Activated CD8-positive, alpha-beta memory T cell treated with anti-CD3 and anti-CD28 coated beads, Interleukin-2, amount 10 ng/mL, durations not matched to agents 7 days and 5 days (primary cell): Measurements from ENCODE around the gene EBF3. TPM values are rescaled to one million over a fixed set of nuclear protein-coding genes. Genes with fewer than 3 reads are reported as not detected.

ENCODE experiments used
- ATAC-seq: fragments of 150-1000 bp; cut with Tn5 transposase; one replicate; pipeline ENCODE4 v1.10.0; 2021; ENCODE audit warnings: moderate library complexity
- CTCF ChIA-PET: fragments of 350-600 bp; sonication (Branson Sonifier 250); formaldehyde crosslinking; loops from one replicate; lab custom pipeline; 2021; ENCODE audit warnings: antibody characterized with exemption; lab: Charles Lee
- DNase-seq: peaks from one replicate; pipeline ENCODE4 v3.0.0-alpha.2; 2020
- H3K27ac Mint-ChIP-seq: one replicate; pipeline ENCODE4 v1.8.0; 2021; ENCODE audit warnings: mild to moderate bottlenecking, mixed read lengths
- H3K27me3 Mint-ChIP-seq: one replicate; pipeline ENCODE4 v1.8.0; 2021; ENCODE audit warnings: mixed read lengths
- H3K36me3 Mint-ChIP-seq: one replicate; pipeline ENCODE4 v1.8.0; 2021; ENCODE audit warnings: mild to moderate bottlenecking, mixed read lengths
- H3K4me1 Mint-ChIP-seq: one replicate; pipeline ENCODE4 v1.8.0; 2021; ENCODE audit warnings: mixed read lengths
- H3K4me3 Mint-ChIP-seq: one replicate; pipeline ENCODE4 v1.8.0; 2021; ENCODE audit warnings: mild to moderate bottlenecking, moderate library complexity, mixed read lengths
- H3K9me3 Mint-ChIP-seq: one replicate; pipeline ENCODE4 v1.8.0; 2022; ENCODE audit warnings: low read depth, mixed read lengths
- total RNA-seq, 2 experiments: library from RNA; stranded (reverse); gene quantifications; one replicate each; pipeline ENCODE4 v1.2.3, GENCODE V29; 2021

Gene EBF3
- total RNA-seq, 2 experiments from 2014 or later: not detected

DNA sequence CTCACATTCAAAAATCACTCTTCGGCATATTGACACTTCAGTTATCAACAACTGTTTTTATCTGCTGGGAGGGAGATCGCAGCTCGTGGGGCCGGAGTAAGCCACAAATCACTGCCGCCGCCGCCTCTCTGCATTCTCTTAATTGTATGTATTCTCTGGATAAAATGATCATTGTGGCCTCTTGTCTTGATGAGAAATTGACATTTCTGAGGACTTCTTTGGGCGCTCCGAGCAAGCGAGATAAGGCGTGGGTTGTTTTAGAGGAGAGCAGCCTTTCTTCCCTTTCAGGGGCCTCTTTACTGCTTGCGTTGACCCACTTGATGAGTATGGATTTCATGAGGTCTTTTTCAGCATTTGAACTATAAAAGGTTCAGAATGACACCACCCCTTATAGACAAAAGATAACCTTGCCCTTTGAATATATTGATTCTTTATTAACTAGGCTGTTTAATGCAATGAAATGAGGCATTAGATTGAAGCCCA is 130.6 kb downstream of the EBF3 start:
- no peak for DNase-seq
- no peaks in the 10 kb centered on the region for H3K27me3 Mint-ChIP-seq
- no peaks in the 10 kb centered on the region for H3K4me1 Mint-ChIP-seq
- H3K36me3 Mint-ChIP-seq: no peaks in the 10 kb centered on the region
- no peak overlapping the region for H3K27ac Mint-ChIP-seq
- ATAC-seq: no peak
- no peak overlapping the region for H3K4me3 Mint-ChIP-seq
- no peaks in the 10 kb centered on the region for H3K9me3 Mint-ChIP-seq
- CTCF ChIA-PET: no interaction called here

DNA sequence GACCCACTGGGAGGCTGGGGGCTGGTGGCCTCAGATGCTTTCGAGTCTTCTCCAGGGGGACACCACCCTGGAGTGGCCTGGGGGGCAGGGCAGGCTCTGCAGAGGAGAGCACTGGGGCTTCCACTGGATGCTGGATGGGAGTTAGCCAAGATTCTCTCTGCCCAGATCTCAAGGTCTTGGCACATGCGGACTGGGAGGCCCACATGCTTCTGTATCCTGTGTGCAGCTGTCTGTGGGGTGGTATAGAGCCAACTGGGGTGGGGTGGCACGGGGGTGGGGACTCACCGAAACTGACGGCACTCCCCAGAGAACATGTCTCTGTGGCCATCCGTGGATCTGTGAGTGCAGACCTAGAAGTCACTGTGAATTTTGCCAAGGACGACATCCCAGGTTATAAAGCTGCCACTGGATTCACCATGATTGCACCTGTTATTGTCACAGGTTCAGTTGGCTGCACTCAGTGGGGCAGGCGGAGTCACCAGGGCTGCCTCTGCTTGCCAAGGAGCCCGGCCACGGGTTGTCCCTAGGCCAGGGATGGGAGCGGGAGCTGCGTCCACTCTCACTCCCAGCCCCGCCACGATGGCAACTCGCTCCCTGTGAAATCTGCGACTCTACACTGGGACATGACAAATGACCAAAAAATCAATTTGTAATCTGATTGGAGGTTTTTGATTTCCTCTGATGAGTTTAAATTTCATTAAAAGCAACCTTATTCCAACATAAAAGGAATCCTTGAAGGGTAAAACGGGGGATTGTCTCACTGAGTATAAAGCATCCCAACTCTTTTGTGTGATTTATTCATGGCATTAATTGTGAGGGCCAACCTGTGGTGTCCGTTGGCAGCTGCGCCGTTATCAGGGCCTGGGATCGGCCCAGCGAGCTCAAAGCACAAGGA is 131.3 kb downstream of the EBF3 start:
- H3K27me3 Mint-ChIP-seq: no peaks in the 10 kb centered on the region
- ATAC-seq (no peak), DNase-seq (no peak)
- no peaks in the 10 kb centered on the region for H3K4me1 Mint-ChIP-seq
- CTCF ChIA-PET: no interaction called here
- no peaks in the 10 kb centered on the region for H3K9me3 Mint-ChIP-seq
- no peak overlapping the region for H3K4me3 Mint-ChIP-seq
- no peaks in the 10 kb centered on the region for H3K36me3 Mint-ChIP-seq
- no peak overlapping the region for H3K27ac Mint-ChIP-seq

DNA sequence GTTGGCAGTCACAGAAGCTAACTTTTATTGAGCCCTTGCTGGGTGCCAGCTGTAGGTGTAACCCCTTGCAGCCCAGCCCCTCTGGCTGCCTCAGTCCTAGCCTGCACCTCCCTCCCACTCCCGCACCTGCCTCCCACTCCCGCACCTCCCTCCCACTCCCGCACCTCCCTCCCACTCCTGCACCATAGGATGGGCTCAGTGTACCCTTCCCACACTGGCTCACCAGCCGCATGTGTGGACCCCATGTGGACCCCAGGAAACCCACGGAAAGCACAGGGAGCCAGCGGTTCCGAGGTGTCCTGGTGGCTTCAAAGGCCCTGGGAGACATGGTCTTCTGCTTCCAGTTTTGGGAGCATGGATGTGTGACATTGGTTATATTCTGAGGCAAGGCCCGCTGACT is 132.9 kb downstream of the EBF3 start:
- CTCF ChIA-PET: no interaction called here
- no peak for DNase-seq
- ATAC-seq: no peak
- H3K27me3 Mint-ChIP-seq: no peaks in the 10 kb centered on the region
- H3K4me1 Mint-ChIP-seq: no peaks in the 10 kb centered on the region
- H3K36me3 Mint-ChIP-seq: no peaks in the 10 kb centered on the region
- H3K4me3 Mint-ChIP-seq: no peak overlapping the region
- H3K27ac Mint-ChIP-seq: no peak overlapping the region
- H3K9me3 Mint-ChIP-seq: no peaks in the 10 kb centered on the region

DNA sequence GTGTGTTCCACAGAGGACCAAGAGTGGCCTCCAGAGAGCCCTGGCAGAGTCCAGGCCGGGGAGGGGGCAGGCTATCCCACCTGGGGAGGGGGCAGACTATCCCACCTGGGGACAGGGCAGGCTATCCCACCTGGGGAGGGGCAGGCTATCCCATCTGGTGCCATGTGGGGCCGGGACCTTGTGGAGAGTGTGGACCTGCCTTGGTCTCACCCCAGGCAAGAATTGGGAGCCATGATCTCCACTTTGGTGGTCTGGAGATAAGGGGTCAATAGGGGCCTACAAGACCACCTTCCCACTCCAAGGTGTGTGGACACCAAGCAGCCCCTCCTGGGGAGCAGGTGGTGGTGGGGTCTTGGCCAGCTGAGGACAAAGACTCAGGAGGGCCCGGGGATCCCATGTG is 138.2 kb downstream of the EBF3 start:
- H3K4me1 Mint-ChIP-seq: no peaks in the 10 kb centered on the region
- no peaks in the 10 kb centered on the region for H3K27me3 Mint-ChIP-seq
- no peaks in the 10 kb centered on the region for H3K36me3 Mint-ChIP-seq
- DNase-seq (no peak), ATAC-seq (no peak)
- no peak overlapping the region for H3K27ac Mint-ChIP-seq
- H3K4me3 Mint-ChIP-seq: no peak overlapping the region
- CTCF ChIA-PET: no interaction called here
- no peaks in the 10 kb centered on the region for H3K9me3 Mint-ChIP-seq

DNA sequence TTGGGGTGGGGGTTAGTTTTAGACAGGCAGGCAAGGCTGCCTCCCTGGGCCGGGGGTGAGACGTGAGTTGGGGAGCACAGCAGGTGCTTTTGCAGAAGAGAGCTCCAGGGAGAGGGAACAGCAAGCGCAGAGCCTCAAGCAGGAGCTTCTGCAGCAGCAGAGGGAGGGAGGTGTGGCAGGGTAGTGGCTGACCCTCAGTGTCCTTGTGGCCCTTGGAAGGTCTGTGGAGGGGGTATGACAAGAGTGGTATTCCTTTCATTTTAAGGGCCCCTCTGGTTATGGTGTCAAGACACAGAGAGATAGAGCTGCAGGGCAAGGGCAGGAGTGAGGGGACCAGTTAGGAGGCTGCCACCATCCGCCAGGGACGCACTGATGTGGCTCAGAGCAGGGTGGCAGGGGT is 138.9 kb downstream of the EBF3 start:
- Mint-ChIP-seq H3K4me3 (no peak overlapping the region), H3K36me3 (no peaks in the 10 kb centered on the region), H3K27ac (no peak overlapping the region), H3K27me3 (no peaks in the 10 kb centered on the region), H3K4me1 (no peaks in the 10 kb centered on the region), H3K9me3 (no peaks in the 10 kb centered on the region)
- ATAC-seq (no peak), DNase-seq (no peak)
- CTCF ChIA-PET: no interaction called here

DNA sequence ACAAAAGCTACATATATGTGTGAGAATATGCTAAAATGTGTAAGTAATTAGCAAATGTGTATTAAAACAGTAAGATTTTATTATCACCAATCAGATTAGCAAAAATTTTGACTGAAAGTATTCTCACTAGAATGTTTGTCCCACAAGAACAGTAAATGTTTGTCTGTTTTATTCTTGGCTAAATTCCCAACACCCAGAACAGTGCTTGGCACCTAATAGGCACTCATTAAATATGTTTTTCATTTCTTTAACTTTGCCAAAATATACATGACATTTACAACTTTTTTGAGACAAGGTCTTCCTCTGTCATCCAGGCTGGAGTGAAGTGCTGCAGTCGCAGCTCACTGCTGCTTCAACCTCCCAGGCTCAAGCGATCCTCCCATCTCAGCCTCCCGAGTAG is 143.6 kb downstream of the EBF3 start:
- DNase-seq: no peak
- ATAC-seq: no peak
- H3K9me3 Mint-ChIP-seq: no peaks in the 10 kb centered on the region
- CTCF ChIA-PET: no interaction called here
- H3K4me3 Mint-ChIP-seq: no peak overlapping the region
- no peaks in the 10 kb centered on the region for H3K4me1 Mint-ChIP-seq
- no peaks in the 10 kb centered on the region for H3K27me3 Mint-ChIP-seq
- no peaks in the 10 kb centered on the region for H3K36me3 Mint-ChIP-seq
- no peak overlapping the region for H3K27ac Mint-ChIP-seq

DNA sequence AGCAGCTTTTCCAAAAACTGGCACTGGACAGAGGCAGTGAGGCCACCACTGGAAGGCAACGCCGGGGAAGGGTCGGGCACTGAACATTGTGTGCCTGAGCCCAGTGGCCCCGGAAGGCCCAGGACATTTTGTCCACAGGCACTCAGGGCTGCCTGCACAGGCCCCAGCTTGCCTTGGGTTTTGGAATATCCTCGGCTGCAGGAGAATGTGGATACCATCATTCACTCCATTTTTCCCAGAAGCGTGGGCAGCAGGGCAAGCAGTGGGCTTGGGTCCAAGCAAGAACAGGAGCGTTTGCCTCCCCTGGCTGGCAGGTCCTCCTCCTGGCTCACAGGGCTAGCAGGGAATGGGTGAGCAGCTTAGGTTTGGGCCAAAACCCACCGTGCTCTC is 147.4 kb downstream of the EBF3 start:
- no peak for ATAC-seq
- H3K4me1 Mint-ChIP-seq: no peaks in the 10 kb centered on the region
- H3K9me3 Mint-ChIP-seq: no peaks in the 10 kb centered on the region
- H3K27ac Mint-ChIP-seq: no peak overlapping the region
- H3K4me3 Mint-ChIP-seq: no peak overlapping the region
- no peaks in the 10 kb centered on the region for H3K27me3 Mint-ChIP-seq
- no peaks in the 10 kb centered on the region for H3K36me3 Mint-ChIP-seq
- no peak for DNase-seq
- CTCF ChIA-PET: no interaction called here

DNA sequence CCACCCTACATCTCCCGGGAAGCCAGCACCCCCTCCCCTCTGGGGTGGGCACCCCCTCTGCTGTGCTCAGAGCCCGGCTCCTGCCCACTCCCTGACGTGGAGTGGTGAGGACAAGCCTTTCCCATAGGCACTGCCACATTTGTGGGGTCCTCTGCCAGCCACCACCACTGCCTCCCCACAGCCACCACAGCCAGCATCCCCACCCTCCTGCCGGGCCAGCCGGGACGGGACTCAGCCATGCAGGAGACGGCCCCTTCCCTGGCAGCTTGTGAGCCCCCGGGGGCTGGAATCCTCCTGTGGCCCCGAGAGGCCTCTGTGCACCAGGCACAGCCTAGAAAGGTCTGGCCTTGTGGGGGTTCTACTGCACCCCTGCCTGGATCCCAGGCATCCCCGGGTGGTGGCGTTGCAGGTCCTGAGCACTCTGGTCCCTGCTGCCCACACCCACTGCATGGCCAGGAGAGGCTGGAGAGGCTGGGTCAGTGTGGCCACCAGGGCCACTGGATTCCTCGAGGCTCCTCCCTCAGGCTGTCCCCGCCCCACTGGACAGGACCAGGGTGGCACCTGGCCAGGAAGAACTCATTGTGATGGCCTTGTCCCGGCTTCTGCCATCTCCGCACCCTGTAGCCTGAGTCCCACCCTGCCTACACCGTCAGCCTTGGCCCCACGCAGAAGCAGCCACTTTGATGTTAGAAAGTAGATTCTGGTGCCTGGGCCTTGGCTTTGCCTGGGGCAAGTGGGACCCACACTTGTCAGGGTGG is 148.0 kb downstream of the EBF3 start:
- H3K36me3 Mint-ChIP-seq: no peaks in the 10 kb centered on the region
- H3K27ac Mint-ChIP-seq: no peak overlapping the region
- CTCF ChIA-PET: no interaction called here
- H3K4me3 Mint-ChIP-seq: no peak overlapping the region
- H3K27me3 Mint-ChIP-seq: no peaks in the 10 kb centered on the region
- ATAC-seq (no peak), DNase-seq (no peak)
- H3K9me3 Mint-ChIP-seq: no peaks in the 10 kb centered on the region
- H3K4me1 Mint-ChIP-seq: no peaks in the 10 kb centered on the region

DNA sequence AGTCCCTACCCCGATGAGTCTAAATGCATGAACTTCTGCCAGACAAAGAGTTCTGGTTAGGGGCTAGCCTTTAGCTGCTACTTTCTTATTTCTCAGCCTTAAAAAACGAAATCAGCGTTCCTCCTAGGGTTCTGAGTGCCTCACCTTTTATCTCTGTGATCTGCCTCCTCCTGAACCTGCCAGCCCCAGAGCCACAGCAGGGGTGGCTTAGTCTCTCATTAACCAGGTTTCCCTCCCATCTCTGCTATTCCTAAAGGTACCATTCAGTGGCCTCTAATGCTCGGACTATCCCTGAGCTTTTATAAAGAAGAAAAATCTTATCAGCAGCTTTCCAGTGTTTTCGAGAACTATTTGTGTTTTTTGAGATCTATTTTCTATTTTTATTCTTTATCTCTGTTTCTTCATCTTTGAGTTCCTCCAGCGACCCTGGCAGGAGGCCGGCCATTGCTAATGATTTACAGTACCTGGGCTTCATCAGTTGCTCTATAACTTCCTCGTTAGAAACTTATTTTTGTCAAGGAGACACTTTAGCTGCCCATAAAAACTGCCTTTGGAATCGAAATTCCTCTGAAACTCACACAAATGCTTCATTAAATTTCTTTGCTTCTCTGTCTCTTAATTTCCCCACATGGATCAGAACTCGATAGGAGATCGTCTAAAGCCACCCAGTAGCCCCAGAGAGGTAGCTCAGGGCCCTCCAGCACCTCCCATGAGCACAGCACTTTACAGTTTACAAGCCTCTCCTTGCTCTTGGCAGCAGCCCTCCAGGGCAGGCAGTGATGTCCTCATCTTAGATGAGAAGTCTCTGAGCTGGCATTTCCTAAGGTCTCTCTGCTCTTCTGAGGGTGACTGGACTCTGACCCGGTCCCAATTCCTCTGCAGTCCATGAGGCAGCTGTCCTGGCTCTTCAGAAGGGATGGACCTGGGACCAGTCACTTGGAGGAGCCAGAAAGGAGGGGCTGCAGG is 149.1 kb downstream of the EBF3 start:
- no peaks in the 10 kb centered on the region for H3K9me3 Mint-ChIP-seq
- no peak overlapping the region for H3K27ac Mint-ChIP-seq
- H3K4me3 Mint-ChIP-seq: no peak overlapping the region
- H3K27me3 Mint-ChIP-seq: no peaks in the 10 kb centered on the region
- DNase-seq (no peak), ATAC-seq (no peak)
- H3K4me1 Mint-ChIP-seq: no peaks in the 10 kb centered on the region
- no peaks in the 10 kb centered on the region for H3K36me3 Mint-ChIP-seq
- CTCF ChIA-PET: no interaction called here

DNA sequence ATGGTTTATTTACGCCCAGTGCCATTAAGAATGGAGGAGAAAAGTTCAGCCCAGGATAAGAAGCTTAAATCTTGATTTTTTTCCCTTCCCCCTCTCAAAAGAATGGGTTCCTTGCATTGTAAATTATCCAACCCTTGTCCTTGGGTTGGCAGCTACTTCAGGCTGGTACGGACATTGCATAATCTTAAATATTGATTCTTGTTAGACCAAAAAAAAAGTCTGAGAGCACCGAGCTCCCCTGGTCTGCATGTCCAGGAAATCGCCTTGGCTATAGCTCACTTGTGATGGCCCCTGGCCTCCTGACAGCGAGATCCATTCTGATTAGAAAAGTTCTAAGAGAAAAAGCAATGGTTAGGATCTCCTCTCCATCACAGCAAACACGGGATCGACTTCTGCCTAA is 151.7 kb downstream of the EBF3 start:
- Mint-ChIP-seq H3K27ac (no peak overlapping the region), H3K9me3 (no peaks in the 10 kb centered on the region), H3K4me1 (no peaks in the 10 kb centered on the region), H3K4me3 (no peak overlapping the region), H3K36me3 (peaks cover 1% of the 10 kb centered on the region), H3K27me3 (no peaks in the 10 kb centered on the region)
- ATAC-seq: no peak
- CTCF ChIA-PET: no interaction called here
- no peak for DNase-seq

DNA sequence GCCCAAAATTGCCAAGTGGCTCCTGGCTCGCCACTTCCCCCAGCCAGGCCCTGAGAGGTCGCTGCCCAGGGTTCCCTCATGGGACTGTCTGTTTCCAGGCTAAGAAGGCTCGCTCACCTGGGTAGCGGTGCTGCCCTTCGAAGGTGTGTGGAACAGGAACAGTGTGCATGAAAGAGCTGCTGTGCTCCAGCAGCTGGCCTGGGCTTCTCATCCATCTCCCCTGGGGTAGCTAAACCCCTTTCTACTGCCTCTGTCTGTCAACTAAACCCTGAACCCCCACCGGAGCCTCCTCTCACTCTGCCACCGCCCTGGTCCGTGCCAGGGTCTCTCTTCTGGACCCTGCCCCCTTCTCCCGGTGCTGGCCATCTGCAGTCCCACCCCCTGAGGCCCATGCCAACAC is 152.9 kb downstream of the EBF3 start:
- Mint-ChIP-seq H3K36me3 (peaks cover 1% of the 10 kb centered on the region), H3K9me3 (no peaks in the 10 kb centered on the region), H3K4me1 (no peaks in the 10 kb centered on the region), H3K27me3 (no peaks in the 10 kb centered on the region), H3K27ac (no peak overlapping the region), H3K4me3 (no peak overlapping the region)
- DNase-seq: no peak
- CTCF ChIA-PET: no interaction called here
- no peak for ATAC-seq

DNA sequence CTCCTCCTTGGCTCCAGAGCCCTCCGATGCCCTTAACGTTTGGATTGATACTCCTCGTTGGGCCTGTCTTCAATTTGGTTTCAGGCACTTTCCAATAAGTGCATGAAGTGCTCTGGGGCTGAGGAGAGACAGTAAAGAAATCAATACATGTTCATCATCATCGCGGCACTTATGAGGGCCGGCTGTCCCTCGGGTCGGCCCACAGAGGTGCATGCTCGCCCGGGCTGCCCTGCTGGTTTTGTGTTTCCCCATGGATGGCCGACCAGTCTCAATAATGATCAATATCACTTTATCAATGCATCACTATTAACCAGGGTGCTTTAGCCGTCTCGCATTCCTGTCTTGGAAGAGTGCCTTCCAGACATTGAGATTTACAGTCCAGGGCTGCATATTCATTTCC is 154.2 kb downstream of the EBF3 start:
- Mint-ChIP-seq H3K4me3 (no peak overlapping the region), H3K27ac (no peak overlapping the region), H3K36me3 (peaks cover 1% of the 10 kb centered on the region), H3K4me1 (no peaks in the 10 kb centered on the region), H3K27me3 (no peaks in the 10 kb centered on the region), H3K9me3 (no peaks in the 10 kb centered on the region)
- ATAC-seq: no peak
- no peak for DNase-seq
- CTCF ChIA-PET: no interaction called here

DNA sequence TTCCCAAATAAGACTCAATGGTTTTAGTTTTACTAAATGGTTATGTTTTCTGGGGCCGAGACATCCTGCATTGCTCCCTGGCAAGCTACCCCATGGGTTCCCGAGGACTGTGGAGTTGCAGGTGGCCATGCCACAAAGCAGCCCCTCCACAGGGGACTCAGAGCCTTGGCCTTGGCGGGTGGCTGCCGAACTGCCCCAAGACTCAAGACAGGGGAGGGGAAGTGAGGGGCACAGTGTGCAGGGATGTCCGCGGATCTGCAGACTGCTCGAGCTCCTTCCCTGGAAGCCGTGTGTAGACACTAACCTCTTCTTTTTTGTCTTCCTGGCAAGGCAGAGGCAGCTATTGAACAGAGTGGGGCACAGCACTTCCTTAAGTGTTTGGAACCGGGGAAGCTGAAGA is 154.6 kb downstream of the EBF3 start:
- peaks cover 1% of the 10 kb centered on the region for H3K36me3 Mint-ChIP-seq
- no peaks in the 10 kb centered on the region for H3K4me1 Mint-ChIP-seq
- DNase-seq (no peak), ATAC-seq (no peak)
- H3K9me3 Mint-ChIP-seq: no peaks in the 10 kb centered on the region
- no peak overlapping the region for H3K4me3 Mint-ChIP-seq
- H3K27me3 Mint-ChIP-seq: no peaks in the 10 kb centered on the region
- H3K27ac Mint-ChIP-seq: no peak overlapping the region
- CTCF ChIA-PET: no interaction called here
